Placental pericyte (primary cell): ENCODE results near the gene PWWP3B. TPM values are rescaled to one million over a fixed set of nuclear protein-coding genes. Genes with fewer than 3 reads are reported as not detected.

Experiments used
- total RNA-seq: library from RNA; depleted of rRNA; stranded (reverse); fragments of >200 nt; gene quantifications from 2 replicates; pipeline ENCODE4 v1.2.3, GENCODE V29; 2012

The PWWP3B gene
- total RNA-seq, result 0.44 and 4.3 TPM in 2 replicates

GRCh38 chrX:106168107-106168506 is at the start of gene PWWP3B:
TSS of gene PWWP3B (plus strand) at chrX:106168305. CDS start at chrX:106205433, 37,128 bp downstream.

Other genes with a start within 250 kb of the PWWP3B start
- gene SERPINA7, start 129.6 kb upstream of the PWWP3B start, total RNA-seq, result not detected in 2 replicates